ENCODE results near the gene RUVBL1. TPM values are rescaled to one million over a fixed set of nuclear protein-coding genes. Genes with fewer than 3 reads are reported as not detected.

RUVBL1 gene
- total RNA-seq, 1 donor from 2014 or later: 27.2 TPM

Small RNAs within 50 kb of the gene (small RNA-seq; reads per million reads assigned to genes)
- gene RNU2-37P (ENCODE audit: low replicate concordance) (0.21 reads per million), gene RNU6-823P (ENCODE audit: low replicate concordance) (not detected)

Other genes with a start within 250 kb of the RUVBL1 start
- gene KBTBD12, start 208.6 kb downstream of the RUVBL1 start, total RNA-seq: 3.1 TPM
- 95.7 TPM for gene SEC61A1, start 71.4 kb downstream of the RUVBL1 start, total RNA-seq
- gene EEFSEC, start 29.7 kb upstream of the RUVBL1 start, total RNA-seq: 5.7 TPM

All from skin of body (tissue), 2 donors.